Bronchial epithelial cell (primary cell): ENCODE data around the gene TMEM179. TPM values are rescaled to one million over a fixed set of nuclear protein-coding genes. Genes with fewer than 3 reads are reported as not detected.

Experiments used
- DNase-seq: peaks from one replicate; pipeline ENCODE4 v3.0.0-alpha.2; 2010; ENCODE audit warnings: low read depth
- FAIRE-seq: peaks from 2 replicates; lab custom pipeline; 2011; peaks lifted over from hg19 to GRCh38; lab: Jason Lieb, UNC
- H3K27me3 ChIP-seq: 2 replicates; pipeline ENCODE4 v1.5.1; 2011; ENCODE audit warnings: low read length; ENCODE audit not compliant: control insufficient read depth, insufficient read depth
- H3K36me3 ChIP-seq: 2 replicates; pipeline ENCODE4 v1.5.1; 2011; ENCODE audit warnings: low read length; ENCODE audit not compliant: control insufficient read depth, insufficient read depth
- H3K4me3 ChIP-seq: 2 replicates; pipeline ENCODE4 v1.5.1; 2011; ENCODE audit warnings: mild to moderate bottlenecking, low read depth, low read length, control low read depth
- total RNA-seq: library from RNA; depleted of rRNA; stranded (reverse); fragments of >200 nt; gene quantifications from 2 replicates; pipeline ENCODE4 v1.2.1, GENCODE V29; 2014
- TF ChIP-seq, protein P1 (sequence below): IDR thresholded peaks from 2 replicates; pipeline ENCODE4 v1.5.1; 2011; ENCODE audit warnings: mild to moderate bottlenecking, moderate library complexity, low read length, control low read depth, inconsistent platforms; ENCODE audit not compliant: insufficient read depth, severe bottlenecking

Gene TMEM179
- total RNA-seq, 1 donor from 2014 or later = not detected

DNA sequence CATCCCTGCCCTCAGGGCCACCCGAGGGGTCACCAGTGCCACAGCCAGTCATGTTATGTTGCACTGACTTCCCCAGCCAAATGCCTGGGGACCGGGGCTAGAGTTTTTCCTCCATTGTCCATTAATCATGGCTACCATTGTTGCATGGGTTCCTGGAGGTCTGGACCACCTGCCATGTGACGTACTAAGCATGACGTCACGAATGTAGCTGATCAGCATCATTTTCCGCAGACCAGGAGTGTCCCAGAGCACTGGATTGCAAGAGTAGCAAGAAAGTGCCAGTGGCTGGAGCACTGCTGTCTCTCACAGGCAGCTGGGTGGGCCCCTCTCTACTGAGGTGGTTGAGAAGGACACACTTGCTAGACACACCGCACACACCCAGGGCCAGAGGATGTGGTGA, 31.9 kb downstream of the TMEM179 start:
- H3K27me3 ChIP-seq = no peaks in the 10 kb centered on the region

DNA sequence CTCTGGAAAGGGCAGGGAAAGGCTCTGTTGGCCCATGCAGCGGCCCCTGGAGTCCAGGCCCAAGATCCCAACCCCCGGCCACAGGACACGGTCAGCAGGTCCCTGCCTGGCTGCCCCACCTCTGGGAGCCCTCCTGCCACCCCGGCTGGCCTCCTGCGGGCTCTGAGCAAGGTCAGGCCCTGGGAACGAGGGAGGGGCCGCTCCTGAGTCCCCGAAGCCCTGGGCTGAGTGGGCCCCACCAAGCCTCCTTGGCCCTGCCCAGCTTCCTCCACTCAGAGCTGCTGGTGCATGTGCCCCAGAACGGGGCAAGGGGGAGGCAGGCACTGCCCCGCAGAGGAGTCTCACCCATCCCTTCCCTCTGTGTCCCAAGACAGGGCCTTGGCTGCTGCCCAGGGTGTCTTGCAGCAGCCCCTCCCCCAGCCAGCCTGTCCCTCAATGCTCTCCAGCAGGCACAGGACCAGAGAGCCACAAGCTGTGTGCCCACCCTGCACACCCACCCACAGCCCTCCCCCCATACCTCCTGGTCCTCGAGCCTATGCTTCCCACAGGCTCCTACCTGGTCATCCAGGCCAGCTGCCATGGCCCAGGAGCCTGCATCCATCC, 32.4 kb downstream of the TMEM179 start:
- TF ChIP-seq, protein P1, sequence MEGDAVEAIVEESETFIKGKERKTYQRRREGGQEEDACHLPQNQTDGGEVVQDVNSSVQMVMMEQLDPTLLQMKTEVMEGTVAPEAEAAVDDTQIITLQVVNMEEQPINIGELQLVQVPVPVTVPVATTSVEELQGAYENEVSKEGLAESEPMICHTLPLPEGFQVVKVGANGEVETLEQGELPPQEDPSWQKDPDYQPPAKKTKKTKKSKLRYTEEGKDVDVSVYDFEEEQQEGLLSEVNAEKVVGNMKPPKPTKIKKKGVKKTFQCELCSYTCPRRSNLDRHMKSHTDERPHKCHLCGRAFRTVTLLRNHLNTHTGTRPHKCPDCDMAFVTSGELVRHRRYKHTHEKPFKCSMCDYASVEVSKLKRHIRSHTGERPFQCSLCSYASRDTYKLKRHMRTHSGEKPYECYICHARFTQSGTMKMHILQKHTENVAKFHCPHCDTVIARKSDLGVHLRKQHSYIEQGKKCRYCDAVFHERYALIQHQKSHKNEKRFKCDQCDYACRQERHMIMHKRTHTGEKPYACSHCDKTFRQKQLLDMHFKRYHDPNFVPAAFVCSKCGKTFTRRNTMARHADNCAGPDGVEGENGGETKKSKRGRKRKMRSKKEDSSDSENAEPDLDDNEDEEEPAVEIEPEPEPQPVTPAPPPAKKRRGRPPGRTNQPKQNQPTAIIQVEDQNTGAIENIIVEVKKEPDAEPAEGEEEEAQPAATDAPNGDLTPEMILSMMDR = no peak
- no peak for DNase-seq
- no peaks in the 10 kb centered on the region for H3K36me3 ChIP-seq
- H3K27me3 ChIP-seq = no peaks in the 10 kb centered on the region
- no peak for FAIRE-seq
- no peak overlapping the region for H3K4me3 ChIP-seq

More for the DNA sequence above, 31.9 kb downstream of the TMEM179 start:
- no peak overlapping the region for H3K4me3 ChIP-seq
- TF ChIP-seq, protein P1 = no peak
- DNase-seq (no peak), FAIRE-seq (no peak)
- H3K36me3 ChIP-seq = no peaks in the 10 kb centered on the region

DNA sequence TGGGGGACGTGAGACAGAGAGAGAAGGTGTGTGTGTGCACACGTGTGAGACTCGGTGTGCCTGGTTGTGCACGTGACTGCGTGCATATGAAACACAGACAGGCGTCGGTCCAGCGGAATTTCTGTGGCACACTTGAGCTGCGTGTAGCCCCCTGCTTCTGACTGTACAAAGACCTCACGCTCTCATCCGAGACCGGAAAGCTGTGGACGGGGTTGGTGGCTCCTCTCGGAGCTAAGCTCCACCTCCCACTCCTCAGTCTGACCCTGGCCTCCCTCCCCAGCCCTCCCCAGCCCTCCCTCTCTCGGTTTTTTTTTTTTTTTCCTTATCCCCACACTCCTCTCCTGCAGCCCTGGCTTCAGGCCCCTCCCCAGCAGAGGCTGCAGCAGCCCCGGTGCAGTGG, 33.3 kb downstream of the TMEM179 start:
- FAIRE-seq (peak; percentile 58), DNase-seq (no peak)
- Histone ChIP-seq H3K4me3 (no peak overlapping the region), H3K27me3 (no peaks in the 10 kb centered on the region), H3K36me3 (no peaks in the 10 kb centered on the region)
- TF ChIP-seq, protein P1 = no peak

DNA sequence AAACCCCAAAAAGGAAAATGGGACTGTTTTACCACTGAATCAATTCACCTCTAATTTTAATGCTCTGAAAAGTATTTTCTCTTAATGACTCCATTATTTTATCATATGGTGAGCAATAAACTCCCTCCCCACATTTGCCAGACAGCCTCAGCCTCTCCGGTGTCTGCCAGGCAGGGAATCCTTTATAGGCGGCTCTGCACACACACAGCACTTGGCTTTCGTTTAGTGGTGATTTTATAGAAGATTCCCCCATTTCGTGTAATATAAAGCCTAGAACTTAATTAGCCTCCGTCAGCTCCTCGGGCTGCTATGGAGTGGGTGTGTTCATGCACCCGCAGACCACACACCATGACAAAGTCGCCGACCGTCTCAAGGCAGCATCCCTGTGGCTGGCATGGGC, 35.1 kb downstream of the TMEM179 start:
- Histone ChIP-seq H3K27me3 (no peaks in the 10 kb centered on the region), H3K4me3 (no peak overlapping the region), H3K36me3 (no peaks in the 10 kb centered on the region)
- TF ChIP-seq, protein P1 = no peak
- no peak for FAIRE-seq
- no peak for DNase-seq

DNA sequence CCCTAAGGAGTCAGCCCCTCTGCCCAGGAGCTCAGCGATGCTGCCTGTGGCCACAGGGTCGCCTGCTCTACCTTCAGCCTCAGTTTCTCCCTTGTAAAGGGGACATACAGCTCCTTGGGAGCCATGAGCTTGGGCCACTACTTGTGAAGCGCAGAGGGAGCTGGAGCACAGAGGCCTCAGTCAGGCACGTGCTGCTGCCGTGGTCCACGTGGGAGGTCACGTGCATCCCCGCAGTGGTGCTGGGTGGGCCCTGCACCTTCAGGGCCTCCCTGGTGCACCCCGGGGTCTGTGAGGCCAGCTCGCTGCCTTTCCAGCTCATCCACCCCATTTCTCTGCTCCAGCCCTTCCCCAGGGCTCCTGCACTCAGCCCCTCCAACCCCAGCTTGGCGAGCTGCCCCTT, 36.0 kb downstream of the TMEM179 start:
- no peak for FAIRE-seq
- no peaks in the 10 kb centered on the region for H3K27me3 ChIP-seq
- TF ChIP-seq, protein P1 = no peak
- DNase-seq = no peak
- H3K4me3 ChIP-seq = no peak overlapping the region
- H3K36me3 ChIP-seq = no peaks in the 10 kb centered on the region

DNA sequence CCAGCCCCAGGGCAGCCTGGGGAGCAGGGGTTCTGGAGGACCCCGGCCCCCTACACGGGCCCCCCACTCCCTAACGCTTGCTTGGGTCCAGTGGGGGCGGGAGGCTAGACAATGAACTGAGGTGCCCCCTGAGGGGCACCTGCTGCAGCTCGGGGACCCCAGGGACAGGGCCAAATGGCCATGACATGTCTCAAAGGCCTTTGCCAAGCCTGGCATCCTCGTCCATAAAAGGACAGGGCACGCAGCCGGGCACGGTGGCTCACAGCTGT, 36.7 kb downstream of the TMEM179 start:
- DNase-seq (no peak), FAIRE-seq (no peak)
- Histone ChIP-seq H3K36me3 (no peaks in the 10 kb centered on the region), H3K27me3 (no peaks in the 10 kb centered on the region), H3K4me3 (no peak overlapping the region)
- TF ChIP-seq, protein P1 = no peak
